Superior temporal gyrus (tissue), 1 donor: ENCODE data around the gene SLC7A4.

ENCODE experiments used
- DNase-seq: peaks from one replicate; pipeline ENCODE4 v3.0.0-alpha.2; 2016; ENCODE audit errors: extremely low spot score

Gene SLC7A4

GRCh38 chr22:20988573-20989322 is 43.6 kb downstream of the SLC7A4 start:
- no peak for DNase-seq

GRCh38 chr22:20987375-20987774 is 45.0 kb downstream of the SLC7A4 start:
- DNase-seq, result no peak

- no peak for DNase-seq
Measured at GRCh38 chr22:20986365-20986764, 46.0 kb downstream of the SLC7A4 start.

- DNase-seq, result no peak
Measured at GRCh38 chr22:20985720-20986119, 46.6 kb downstream of the SLC7A4 start.

GRCh38 chr22:20983081-20983771 is 49.1 kb downstream of the SLC7A4 start:
- no peak for DNase-seq

- DNase-seq, result no peak
Measured at GRCh38 chr22:20982563-20982882, 49.8 kb downstream of the SLC7A4 start.

GRCh38 chr22:20981787-20982562 is 50.4 kb downstream of the SLC7A4 start, which contains the start of gene LZTR1:
TSS of gene LZTR1 (plus strand) at chr22:20982297. CDS start at chr22:20982372, 75 bp downstream.
- peak; percentile 90 for DNase-seq

GRCh38 chr22:20980938-20981722 is 51.2 kb downstream of the SLC7A4 start:
- no peak for DNase-seq

GRCh38 chr22:20980523-20980922 is 51.8 kb downstream of the SLC7A4 start:
- no peak for DNase-seq

GRCh38 chr22:20979940-20980453 is 52.4 kb downstream of the SLC7A4 start:
- DNase-seq, result no peak

- DNase-seq, result no peak
Measured at GRCh38 chr22:20979243-20979809, 53.0 kb downstream of the SLC7A4 start.
